GM19240 (cell line): ENCODE data around the gene ATRNL1.
A peak's percentile ranks its signal among the peaks of the same experiment; 100 is the strongest.
"Not testable (repeated sequence)": the region's sequence is repeated elsewhere in the genome, so short reads cannot be mapped to it uniquely, and the experiment has no call there.

ENCODE experiments used
- DNase-seq: peaks from one replicate; pipeline ENCODE4 v3.0.0; 2011; ENCODE audit warnings: low spot score; ENCODE audit not compliant: insufficient read length

Gene ATRNL1

GRCh38 chr10:115084277-115084850 is 8.8 kb upstream of the ATRNL1 start:
- no peak for DNase-seq

GRCh38 chr10:115091161-115091560 is 2.0 kb upstream of the ATRNL1 start:
- DNase-seq, result no peak

- DNase-seq, result no peak
Observed at GRCh38 chr10:115092258-115092554, 959 bp upstream of the ATRNL1 start.

- peak; percentile 27 for DNase-seq
Observed at GRCh38 chr10:115092555-115093285, 445 bp upstream of the ATRNL1 start.

GRCh38 chr10:115093776-115094408 is 727 bp downstream of the ATRNL1 start:
- DNase-seq, result peak; percentile 8

- DNase-seq, result no peak
Observed at GRCh38 chr10:115094416-115095140, 1.4 kb downstream of the ATRNL1 start.

- DNase-seq, result no peak
Observed at GRCh38 chr10:115095758-115096157, 2.6 kb downstream of the ATRNL1 start.

GRCh38 chr10:115103700-115104099 is 10.5 kb downstream of the ATRNL1 start:
- DNase-seq, result no peak

- not testable (repeated sequence) for DNase-seq
Observed at GRCh38 chr10:115105411-115105810, 12.2 kb downstream of the ATRNL1 start.

GRCh38 chr10:115107830-115108229 is 14.7 kb downstream of the ATRNL1 start:
- DNase-seq, result no peak

- DNase-seq, result no peak
Observed at GRCh38 chr10:115117301-115117700, 24.1 kb downstream of the ATRNL1 start.

GRCh38 chr10:115118346-115118745 is 25.2 kb downstream of the ATRNL1 start:
- DNase-seq, result no peak

- DNase-seq, result no peak
Observed at GRCh38 chr10:115125505-115125904, 32.3 kb downstream of the ATRNL1 start.

- no peak for DNase-seq
Observed at GRCh38 chr10:115129752-115130151, 36.6 kb downstream of the ATRNL1 start.

- DNase-seq, result no peak
Observed at GRCh38 chr10:115136616-115137015, 43.5 kb downstream of the ATRNL1 start.

- no peak for DNase-seq
Observed at GRCh38 chr10:115141254-115141653, 48.1 kb downstream of the ATRNL1 start.

GRCh38 chr10:115157357-115157756 is 64.2 kb downstream of the ATRNL1 start:
- DNase-seq, result no peak

- no peak for DNase-seq
Observed at GRCh38 chr10:115163129-115163528, 70.0 kb downstream of the ATRNL1 start.

- no peak for DNase-seq
Observed at GRCh38 chr10:115164220-115164619, 71.1 kb downstream of the ATRNL1 start.

- no peak for DNase-seq
Observed at GRCh38 chr10:115167751-115168150, 74.6 kb downstream of the ATRNL1 start.

- no peak for DNase-seq
Observed at GRCh38 chr10:115171392-115171960, 78.3 kb downstream of the ATRNL1 start.

- DNase-seq, result no peak
Observed at GRCh38 chr10:115173915-115174443, 80.8 kb downstream of the ATRNL1 start.
